ENCODE measurements around the gene ATP6V0C. TPM values are rescaled to one million over a fixed set of nuclear protein-coding genes. Genes with fewer than 3 reads are reported as not detected.

The ATP6V0C gene
- total and polyA plus RNA-seq, 2 donors (not counting 1 experiment from before 2014, with no cell fraction given): 118 to 176 TPM

Small RNAs within 50 kb of the gene (small RNA-seq; reads per million reads assigned to genes)
- gene AC093525.1 (ENCODE audit: insufficient read length, low read depth, low replicate concordance) (not detected), gene MIR3178 (ENCODE audit: insufficient read length, low read depth, low replicate concordance) (not detected), gene MIR6768 (ENCODE audit: insufficient read length, low read depth, low replicate concordance) (not detected)

Other genes with a start within 250 kb of the ATP6V0C start
- gene RNPS1, start 245.8 kb upstream of the ATP6V0C start, total RNA-seq: 209 and 210 TPM in 2 replicates
- gene RNPS1, start 245.8 kb upstream of the ATP6V0C start, polyA plus RNA-seq: 230 and 265 TPM in 2 replicates
- gene ABCA3, start 173.2 kb upstream of the ATP6V0C start, total RNA-seq: 5.1 and 5.4 TPM in 2 replicates
- 2.4 and 3.1 TPM in 2 replicates for gene ABCA3, start 173.2 kb upstream of the ATP6V0C start, polyA plus RNA-seq
- gene CCNF, start 84.5 kb upstream of the ATP6V0C start, total RNA-seq: 4.1 and 5.3 TPM in 2 replicates
- gene CCNF, start 84.5 kb upstream of the ATP6V0C start, polyA plus RNA-seq: 3.2 and 4.7 TPM in 2 replicates
- gene TEDC2, start 53.8 kb upstream of the ATP6V0C start, total RNA-seq: 1.5 and 2.9 TPM in 2 replicates
- gene TEDC2, start 53.8 kb upstream of the ATP6V0C start, polyA plus RNA-seq: 1.1 and 1.2 TPM in 2 replicates
- not detected in 2 replicates for gene NTN3, start 42.7 kb upstream of the ATP6V0C start, total RNA-seq
- not detected in 2 replicates for gene NTN3, start 42.7 kb upstream of the ATP6V0C start, polyA plus RNA-seq
- 8.7 and 9.4 TPM in 2 replicates for gene TBC1D24, start 38.8 kb upstream of the ATP6V0C start, total RNA-seq
- 6.9 and 7.1 TPM in 2 replicates for gene TBC1D24, start 38.8 kb upstream of the ATP6V0C start, polyA plus RNA-seq
- 209 and 226 TPM in 2 replicates for gene AMDHD2, start 6.4 kb downstream of the ATP6V0C start, total RNA-seq
- 133 and 140 TPM in 2 replicates for gene AMDHD2, start 6.4 kb downstream of the ATP6V0C start, polyA plus RNA-seq
- 1.2 and 2.3 TPM in 2 replicates for gene CEMP1, start 17.5 kb downstream of the ATP6V0C start, total RNA-seq
- gene CEMP1, start 17.5 kb downstream of the ATP6V0C start, polyA plus RNA-seq: 0.66 and 0.91 TPM in 2 replicates
- gene PDPK1, start 24.1 kb downstream of the ATP6V0C start, total RNA-seq: 84.1 and 86.0 TPM in 2 replicates
- gene PDPK1, start 24.1 kb downstream of the ATP6V0C start, polyA plus RNA-seq: 32.5 and 33.3 TPM in 2 replicates
- gene KCTD5, start 168.6 kb downstream of the ATP6V0C start, total RNA-seq: 35.1 and 37.3 TPM in 2 replicates
- 15.2 and 17.2 TPM in 2 replicates for gene KCTD5, start 168.6 kb downstream of the ATP6V0C start, polyA plus RNA-seq
- gene PRSS27, start 206.3 kb downstream of the ATP6V0C start, total RNA-seq: 2.4 TPM in 2 replicates
- gene PRSS27, start 206.3 kb downstream of the ATP6V0C start, polyA plus RNA-seq: 2.1 and 3.6 TPM in 2 replicates
- 1,470 and 1,485 TPM in 2 replicates for gene SRRM2, start 238.7 kb downstream of the ATP6V0C start, total RNA-seq
- gene SRRM2, start 238.7 kb downstream of the ATP6V0C start, polyA plus RNA-seq: 1,588 and 1,879 TPM in 2 replicates